ENCODE data around the gene PADI1.

PADI1 gene

GRCh38 chr1:17274186-17275170 is 69.5 kb downstream of the PADI1 start:
- no peak for DNase-seq

DNA sequence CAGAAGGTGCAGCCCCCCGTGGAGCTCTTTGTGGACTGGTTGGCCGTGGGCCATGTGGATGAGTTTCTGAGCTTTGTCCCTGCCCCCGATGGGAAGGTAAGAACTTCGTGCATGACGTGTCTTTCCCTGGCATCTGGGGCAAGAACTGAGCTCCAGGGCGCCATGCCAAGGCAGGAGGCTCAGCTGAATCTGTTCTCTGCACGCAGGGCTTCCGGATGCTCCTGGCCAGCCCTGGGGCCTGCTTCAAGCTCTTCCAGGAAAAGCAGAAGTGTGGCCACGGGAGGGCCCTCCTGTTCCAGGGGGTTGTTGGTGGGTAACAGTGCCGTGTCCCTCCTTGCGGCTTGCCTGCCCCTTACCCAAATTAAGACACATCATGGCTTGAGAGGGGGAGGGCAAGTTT is 71.6 kb downstream of the PADI1 start:
- DNase-seq: peak; percentile 37

DNA sequence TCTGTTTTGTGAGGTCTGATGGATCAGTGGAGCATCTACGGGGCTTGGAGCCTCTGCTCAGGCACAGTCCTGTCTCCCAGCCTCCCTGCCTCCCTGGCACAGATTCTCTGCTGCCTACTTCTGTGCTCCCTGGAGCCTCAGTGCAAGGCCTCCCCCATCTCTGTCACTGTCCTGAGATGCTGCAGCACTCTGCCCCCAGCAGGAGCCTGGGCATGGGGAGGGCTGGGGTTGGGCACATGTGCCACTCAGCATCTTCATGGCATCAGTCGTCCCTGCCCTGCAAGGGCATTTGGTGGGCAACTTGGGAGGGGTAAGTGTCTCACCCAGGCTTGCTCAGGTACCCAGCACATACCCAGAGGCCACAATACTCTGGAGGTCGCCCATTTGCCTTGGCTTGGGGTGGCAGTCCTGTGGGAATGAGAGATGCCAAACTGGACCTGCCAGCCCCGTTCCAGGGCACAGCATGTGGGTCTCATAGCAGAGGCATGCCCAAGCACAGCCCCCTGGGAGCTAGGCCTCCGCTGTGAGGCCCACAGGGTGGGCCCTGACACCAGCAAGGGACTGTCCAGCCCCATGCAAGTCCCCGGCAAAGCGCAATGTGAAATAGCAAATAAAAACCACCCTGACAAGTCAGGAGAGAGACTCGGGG is 72.7 kb downstream of the PADI1 start:
- peak; percentile 23 for DNase-seq

DNA sequence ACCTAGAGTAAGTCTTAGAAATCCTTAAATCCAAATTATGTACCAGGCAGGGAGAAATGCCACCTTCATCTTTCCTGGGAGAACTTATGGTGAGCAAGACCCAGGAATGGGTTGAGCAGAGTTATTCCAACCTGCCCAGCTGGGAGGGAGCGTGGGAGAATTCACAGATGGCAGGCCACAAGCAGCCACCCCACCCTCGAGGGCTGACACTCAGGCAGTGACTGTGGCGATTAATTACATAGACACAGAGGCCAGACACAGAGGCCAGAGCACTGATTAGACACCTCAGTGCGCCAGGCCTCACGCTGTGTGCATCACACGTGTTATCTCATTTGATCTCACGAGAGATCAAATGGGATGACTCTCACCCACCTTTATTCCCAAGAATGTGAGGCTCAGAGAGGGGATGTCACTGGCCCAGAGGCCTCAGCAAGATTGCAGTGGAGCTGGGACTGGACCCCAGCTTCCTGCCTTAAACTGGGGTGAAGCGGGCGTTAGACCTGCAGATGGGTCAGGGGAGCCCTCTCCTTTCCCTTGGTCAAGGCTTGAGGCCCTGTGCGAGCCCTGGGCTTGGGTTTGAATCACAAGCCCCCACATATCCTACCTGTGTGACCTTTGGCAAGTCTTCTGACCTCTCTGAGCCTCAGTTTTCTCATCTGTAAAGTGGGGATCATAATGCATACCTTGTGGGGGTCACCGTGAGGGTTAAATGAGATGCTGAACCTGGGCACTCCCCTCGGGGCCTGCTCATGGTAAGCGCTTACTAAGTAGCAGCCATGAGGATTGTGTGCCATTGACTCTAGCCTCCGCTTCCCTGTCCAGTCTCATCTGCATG is 74.3 kb downstream of the PADI1 start:
- peak; percentile 11 for DNase-seq

DNA sequence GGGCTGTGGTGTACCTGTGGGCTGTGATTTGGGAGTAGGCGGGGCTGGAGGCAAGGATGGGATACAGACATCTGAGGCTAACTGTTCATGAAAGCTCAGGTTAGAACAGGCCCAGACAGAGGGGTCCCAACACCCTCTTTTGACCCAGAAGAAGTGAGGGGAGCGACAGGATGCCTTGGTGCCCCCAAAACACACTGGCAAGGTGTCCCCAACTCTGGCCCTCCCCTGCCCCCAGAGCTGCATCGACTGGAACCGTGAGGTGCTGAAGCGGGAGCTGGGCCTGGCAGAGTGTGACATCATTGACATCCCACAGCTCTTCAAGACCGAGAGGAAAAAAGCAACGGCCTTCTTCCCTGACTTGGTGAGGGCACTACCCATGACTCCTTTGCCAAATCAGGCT is 75.5 kb downstream of the PADI1 start:
- peak; percentile 16 for DNase-seq

DNA sequence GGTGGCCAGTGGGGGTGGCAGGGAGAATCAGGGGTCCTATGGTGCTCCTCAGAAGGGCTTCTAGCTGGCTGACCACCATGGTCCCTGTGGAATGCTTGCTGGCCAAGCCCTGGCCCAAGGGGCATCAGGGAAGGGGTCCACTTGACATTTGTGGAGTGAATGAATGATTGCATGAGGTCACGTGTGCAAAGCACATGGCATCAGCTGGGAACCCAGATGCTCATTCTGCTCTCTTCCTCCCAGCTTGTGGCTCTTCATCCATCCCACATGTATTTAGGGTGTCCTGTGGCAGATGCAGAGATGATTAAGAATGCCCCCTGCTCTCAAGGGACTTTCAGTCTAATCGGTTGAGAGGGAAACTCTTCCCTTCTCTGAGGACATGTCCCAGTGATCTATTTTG is 76.0 kb downstream of the PADI1 start:
- DNase-seq: peak; percentile 24

DNA sequence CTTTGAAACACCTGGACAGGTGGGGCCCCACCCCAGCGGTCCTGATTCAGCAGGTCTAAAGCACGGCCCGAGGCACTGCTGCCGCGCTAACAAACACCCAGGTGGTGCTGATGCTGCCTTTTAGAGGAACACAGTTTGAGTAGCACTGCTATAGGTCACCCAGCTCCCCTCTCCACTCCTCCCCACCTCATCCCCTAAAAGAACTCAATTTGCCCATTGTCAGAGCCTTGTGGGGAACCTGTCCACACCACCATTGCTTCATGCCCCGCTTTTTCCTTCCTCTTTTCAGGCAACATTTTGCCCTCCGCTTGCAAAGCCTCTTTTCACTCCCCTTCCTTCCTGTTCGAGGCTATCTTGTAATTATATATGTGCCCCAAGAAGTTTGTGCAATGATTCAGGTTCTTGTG is 76.8 kb downstream of the PADI1 start:
- no peak for DNase-seq

- no peak for DNase-seq
These were observed 77.9 kb downstream of the PADI1 start for GRCh38 chr1:17282836-17283235.

GRCh38 chr1:17286646-17287045 is 81.7 kb downstream of the PADI1 start:
- no peak for DNase-seq

DNA sequence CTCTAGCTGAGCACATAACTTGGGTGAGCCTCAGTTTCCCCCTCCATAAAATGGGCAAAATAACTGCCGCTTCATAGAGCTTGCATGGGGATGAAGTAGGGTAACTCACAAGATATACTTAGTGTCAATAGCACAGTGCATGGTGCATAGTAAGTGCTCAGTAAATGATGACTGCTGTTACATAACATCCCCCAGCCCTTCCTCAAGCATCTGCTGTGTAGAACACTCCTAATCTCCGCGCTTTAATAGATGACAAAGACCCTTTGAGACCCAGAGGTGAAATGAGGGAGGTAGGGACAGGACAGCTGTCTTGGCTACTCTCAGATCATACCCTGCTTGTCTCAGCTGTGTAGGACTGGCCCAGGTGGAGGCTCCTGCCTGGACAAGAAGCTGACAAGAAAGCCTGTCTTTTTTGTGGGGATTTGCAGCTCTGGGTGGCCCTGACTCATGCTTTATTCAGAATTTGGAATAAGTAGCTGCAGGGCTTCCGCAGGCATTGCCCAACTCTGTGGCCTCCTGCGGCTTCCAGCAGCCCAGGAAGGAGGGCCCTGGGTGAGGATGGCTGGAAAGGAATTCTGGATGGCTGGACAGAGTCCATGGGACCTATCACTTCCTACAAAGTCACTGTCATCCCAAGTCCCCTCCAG is 82.3 kb downstream of the PADI1 start:
- no peak for DNase-seq

- no peak for DNase-seq
These were observed 84.8 kb downstream of the PADI1 start for GRCh38 chr1:17289721-17290120.

DNA sequence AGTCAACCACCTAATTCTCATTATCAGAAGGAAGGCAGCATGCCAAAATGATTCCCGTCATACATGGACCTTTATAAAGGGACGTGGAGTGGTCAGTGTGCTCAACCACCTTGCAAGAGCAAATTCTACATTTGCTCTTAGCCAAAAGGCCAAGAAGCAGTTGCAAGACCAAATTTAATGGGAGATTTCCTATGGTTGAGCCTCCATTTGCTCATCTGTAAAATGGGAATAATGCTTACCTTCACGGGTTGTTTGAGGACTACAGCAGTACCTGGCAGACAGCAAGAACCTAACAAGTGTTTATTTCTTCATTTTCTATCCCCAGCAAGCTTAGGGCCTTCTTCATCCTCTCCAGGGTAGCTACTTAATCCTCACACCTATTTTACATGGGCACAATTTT is 85.6 kb downstream of the PADI1 start:
- DNase-seq: no peak

- no peak for DNase-seq
These were observed 87.6 kb downstream of the PADI1 start for GRCh38 chr1:17292299-17293160.

GRCh38 chr1:17293681-17294425 is 88.9 kb downstream of the PADI1 start:
- DNase-seq: peak; percentile 6

DNA sequence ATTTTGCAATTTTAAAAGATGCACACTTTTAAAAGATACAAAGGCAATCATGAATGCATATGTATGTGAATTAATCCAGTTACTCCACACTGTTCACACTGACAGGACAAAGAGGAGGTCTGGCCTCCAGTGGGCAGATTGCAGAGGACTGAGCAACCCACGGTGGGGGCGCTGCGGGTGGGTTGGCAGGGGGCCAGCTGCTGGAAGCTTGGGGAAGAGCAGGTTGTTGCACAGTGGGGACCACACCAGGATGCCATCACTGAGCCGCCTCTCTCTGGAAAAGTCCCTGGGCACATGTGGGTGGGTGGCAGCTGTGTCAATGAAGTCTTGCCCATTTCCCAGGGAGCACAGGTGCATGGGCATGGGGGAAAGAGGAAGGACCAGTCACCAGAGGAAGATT is 90.4 kb downstream of the PADI1 start:
- no peak for DNase-seq
